H1 (cell line): ENCODE data around the gene KAT5. TPM values are rescaled to one million over a fixed set of nuclear protein-coding genes. Genes with fewer than 3 reads are reported as not detected.
A peak's percentile ranks its signal among the peaks of the same experiment; 100 is the strongest.

Source experiments
- CTCF ChIA-PET: fragments of 300-600 bp; sonication (Branson Sonifier 250); formaldehyde crosslinking; loops from one replicate; lab custom pipeline; 2021; ENCODE audit not compliant: partially characterized antibody; lab: Charles Lee
- POLR2A ChIA-PET: fragments of 300-600 bp; sonication (Branson Sonifier 250); formaldehyde crosslinking; loops from one replicate; lab custom pipeline; 2021; ENCODE audit warnings: inconsistent platforms; ENCODE audit not compliant: partially characterized antibody; lab: Charles Lee
- DNase-seq, 2 experiments: peaks; one replicate each; pipeline versions ENCODE4 v3.0.0 to v3.0.0-alpha.2; 2010 to 2022; ENCODE audit warnings: low spot score in 2 of 2, low read depth in 1 of 2, mixed read lengths in 1 of 2
- FAIRE-seq: peaks from 2 replicates; lab custom pipeline; 2011; peaks lifted over from hg19 to GRCh38; lab: Jason Lieb, UNC
- H2AFZ ChIP-seq: 2 replicates; pipeline ENCODE4 v1.8.1; 2012; ENCODE audit warnings: low read length, inconsistent platforms
- H2AK5ac ChIP-seq: 2 replicates; pipeline ENCODE4 v1.6.1; 2013; ENCODE audit warnings: low read depth, low read length
- H2BK120ac ChIP-seq: replicated peaks from 2 replicates; pipeline ENCODE3; 2013; ENCODE audit warnings: low read depth, low read length, inconsistent platforms
- H2BK12ac ChIP-seq: 2 replicates; pipeline ENCODE4 v1.6.1; 2013; ENCODE audit warnings: low read depth, low read length
- H2BK15ac ChIP-seq: 2 replicates; pipeline ENCODE4 v1.6.1; 2013; ENCODE audit warnings: low read length
- H2BK20ac ChIP-seq: 2 replicates; pipeline ENCODE4 v1.6.1; 2013; ENCODE audit warnings: low read length
- H2BK5ac ChIP-seq: 2 replicates; pipeline ENCODE4 v1.6.1; 2013; ENCODE audit warnings: low read depth, low read length
- H3K14ac ChIP-seq: 2 replicates; pipeline ENCODE4 v1.6.1; 2013; ENCODE audit warnings: inconsistent platforms; ENCODE audit not compliant: insufficient read length
- H3K18ac ChIP-seq: 2 replicates; pipeline ENCODE4 v1.6.1; 2013; ENCODE audit warnings: low read length; ENCODE audit errors: extremely low read depth
- H3K23ac ChIP-seq: 2 replicates; pipeline ENCODE4 v1.6.1; 2013; ENCODE audit warnings: inconsistent platforms; ENCODE audit not compliant: insufficient read length
- H3K23me2 ChIP-seq: 2 replicates; pipeline ENCODE4 v1.6.1; 2013; ENCODE audit warnings: low read depth, low read length
- H3K27ac ChIP-seq: 2 replicates; pipeline ENCODE4 v1.6.1; 2011; ENCODE audit warnings: low read depth, low read length, inconsistent platforms
- H3K27me3 ChIP-seq, 4 experiments: replicated peaks in 1 of 4; 1 replicate in 1 of 4; 2 replicates in 3 of 4; pipeline versions ENCODE4 v1.6.1 to v1.8.1; 2011 to 2013; ENCODE audit warnings: low read length in 3 of 4, mild to moderate bottlenecking in 3 of 4, inconsistent platforms in 2 of 4, mixed read lengths in 2 of 4, moderate library complexity in 1 of 4; ENCODE audit not compliant: control insufficient read depth in 3 of 4, insufficient read depth in 3 of 4; ENCODE audit errors: extremely low read depth in 1 of 4
- H3K36me3 ChIP-seq, 4 experiments: 2 replicates each; pipeline versions ENCODE4 v1.6.1 to v1.8.1; 2011 to 2013; ENCODE audit warnings: mild to moderate bottlenecking in 4 of 4, low read length in 3 of 4, moderate library complexity in 2 of 4, control low read depth in 1 of 4, inconsistent platforms in 1 of 4; ENCODE audit not compliant: insufficient read depth in 4 of 4, control insufficient read depth in 2 of 4
- H3K4ac ChIP-seq: replicated peaks from 2 replicates; pipeline ENCODE3; 2013; ENCODE audit warnings: low read length, low read depth, mixed read lengths, inconsistent platforms; ENCODE audit not compliant: insufficient read length
- H3K4me1 ChIP-seq, 4 experiments: replicated peaks in 1 of 4; 1 replicate in 1 of 4; 2 replicates in 3 of 4; pipeline versions ENCODE4 v1.6.1 to v1.8.1; 2011 to 2013; ENCODE audit warnings: low read length in 3 of 4, inconsistent platforms in 2 of 4, mixed read lengths in 1 of 4; ENCODE audit not compliant: insufficient read depth in 4 of 4, control insufficient read depth in 3 of 4
- H3K4me2 ChIP-seq, 2 experiments: 2 replicates each; pipeline versions ENCODE4 v1.6.1 to v1.8.1; 2011 to 2013; ENCODE audit warnings: low read depth in 2 of 2, low read length in 2 of 2, control low read depth in 1 of 2, inconsistent platforms in 1 of 2, mild to moderate bottlenecking in 1 of 2; ENCODE audit not compliant: insufficient read depth in 1 of 2
- H3K4me3 ChIP-seq, 4 experiments: fragments of 200-600, 300-600 bp in 1 of 4; sonication (generic), shearing (Covaris generic), sonication (Bioruptor Twin) in 1 of 4; 2 replicates each; pipeline versions ENCODE4 v1.5.1 to v1.8.1; 2011 to 2016; ENCODE audit warnings: low read length in 4 of 4, low read depth in 3 of 4, control low read depth in 2 of 4, inconsistent platforms in 2 of 4, mild to moderate bottlenecking in 2 of 4, mixed read lengths in 1 of 4, moderate library complexity in 1 of 4; ENCODE audit not compliant: insufficient read depth in 2 of 4; ENCODE audit errors: extremely low read depth in 1 of 4
- H3K56ac ChIP-seq: replicated peaks from 2 replicates; pipeline ENCODE3; 2013; ENCODE audit warnings: low read depth, mild to moderate bottlenecking, mixed read lengths, low read length, inconsistent platforms; ENCODE audit not compliant: insufficient read length
- H3K79me1 ChIP-seq: 2 replicates; pipeline ENCODE4 v1.6.1; 2013; ENCODE audit warnings: low read depth, low read length, control low read depth
- H3K79me2 ChIP-seq, 2 experiments: 2 replicates each; pipeline versions ENCODE4 v1.6.1 to v1.8.1; 2012 to 2013; ENCODE audit warnings: low read length in 2 of 2, mild to moderate bottlenecking in 2 of 2, inconsistent platforms in 1 of 2; ENCODE audit not compliant: insufficient read depth in 2 of 2, control insufficient read depth in 1 of 2
- H3K9ac ChIP-seq, 4 experiments: replicated peaks in 1 of 4; 1 replicate in 1 of 4; 2 replicates in 3 of 4; pipeline versions ENCODE4 v1.6.1 to v1.8.1; 2011 to 2013; ENCODE audit warnings: low read depth in 3 of 4, low read length in 3 of 4, control low read depth in 2 of 4, mild to moderate bottlenecking in 2 of 4, moderate library complexity in 2 of 4, inconsistent platforms in 1 of 4; ENCODE audit errors: extremely low read depth in 1 of 4
- H3K9me3 ChIP-seq, 2 experiments: 2 replicates each; pipeline versions ENCODE4 v1.6.1 to v1.8.1; 2012 to 2013; ENCODE audit warnings: mild to moderate bottlenecking in 2 of 2, moderate library complexity in 2 of 2, control low read depth in 1 of 2, inconsistent platforms in 1 of 2, low read depth in 1 of 2, low read length in 1 of 2, mixed read lengths in 1 of 2; ENCODE audit not compliant: insufficient read depth in 2 of 2
- H4K20me1 ChIP-seq, 2 experiments: replicated peaks in 1 of 2; 2 replicates each; pipeline versions ENCODE3 to v1.8.1; 2011 to 2013; ENCODE audit warnings: inconsistent platforms in 2 of 2, low read length in 2 of 2, mild to moderate bottlenecking in 1 of 2; ENCODE audit not compliant: insufficient read depth in 2 of 2, control insufficient read depth in 1 of 2
- H4K5ac ChIP-seq: 2 replicates; pipeline ENCODE4 v1.6.1; 2013; ENCODE audit warnings: low read length, low read depth, mixed read lengths, inconsistent platforms; ENCODE audit not compliant: insufficient read length
- H4K8ac ChIP-seq: 2 replicates; pipeline ENCODE4 v1.8.0; 2013; ENCODE audit warnings: mild to moderate bottlenecking, moderate library complexity, low read length, inconsistent platforms; ENCODE audit not compliant: insufficient read depth; ENCODE audit errors: extremely low read depth
- H4K91ac ChIP-seq: replicated peaks from 2 replicates; pipeline ENCODE3; 2013; ENCODE audit warnings: low read length, mixed read lengths, inconsistent platforms; ENCODE audit not compliant: insufficient read length
- ATF2 ChIP-seq: IDR thresholded peaks from 2 replicates; pipeline ENCODE4 v1.6.1; 2012; ENCODE audit warnings: low read length, inconsistent platforms
- ATF3 ChIP-seq: IDR thresholded peaks from 2 replicates; pipeline ENCODE4 v1.6.1; 2011; ENCODE audit warnings: low read depth, mild to moderate bottlenecking, low read length; ENCODE audit not compliant: insufficient read depth
- CHD1 ChIP-seq: IDR thresholded peaks from 2 replicates; pipeline ENCODE4 v1.6.1; 2012; ENCODE audit warnings: low read depth, low read length, improper control_type of control experiment
- CREB1 ChIP-seq: IDR thresholded peaks from 2 replicates; pipeline ENCODE4 v1.6.1; 2012; ENCODE audit warnings: inconsistent platforms
- EP300 ChIP-seq, 2 experiments: IDR thresholded peaks; 1 replicate in 1 of 2; 2 replicates in 1 of 2; pipeline ENCODE4 v1.6.1; 2011 to 2012; ENCODE audit warnings: low read depth in 2 of 2, low read length in 2 of 2, mild to moderate bottlenecking in 2 of 2, borderline replicate concordance in 1 of 2, inconsistent platforms in 1 of 2, moderate library complexity in 1 of 2
- EZH2 ChIP-seq: fragments of 200-600 bp; sonication (generic); IDR thresholded peaks from 2 replicates; pipeline ENCODE4 v1.7.1; 2012; ENCODE audit warnings: low read depth, mild to moderate bottlenecking, moderate library complexity, low read length, inconsistent platforms; ENCODE audit not compliant: severe bottlenecking
- FOSL1 ChIP-seq: IDR thresholded peaks from 2 replicates; pipeline ENCODE4 v1.6.1; 2011; ENCODE audit warnings: mild to moderate bottlenecking, low read depth, low read length, moderate library complexity; ENCODE audit not compliant: insufficient read depth
- JUN ChIP-seq: IDR thresholded peaks from 2 replicates; pipeline ENCODE4 v1.6.1; 2011; ENCODE audit warnings: low read depth, mild to moderate bottlenecking, improper control_type of control experiment, low read length
- SAP30 ChIP-seq: fragments of 300-600 bp; sonication (generic); IDR thresholded peaks from 2 replicates; pipeline ENCODE4 v1.7.1; 2012; ENCODE audit warnings: low read length, moderate library complexity, mild to moderate bottlenecking, inconsistent platforms; ENCODE audit not compliant: insufficient read depth, insufficient replicate concordance
- SP1 ChIP-seq: IDR thresholded peaks from 2 replicates; pipeline ENCODE4 v1.6.1; 2011; ENCODE audit warnings: low read depth, low read length
- TAF1 ChIP-seq: IDR thresholded peaks from 2 replicates; pipeline ENCODE4 v1.6.1; 2011; ENCODE audit warnings: mild to moderate bottlenecking, low read depth, low read length
- TBP ChIP-seq: IDR thresholded peaks from 2 replicates; pipeline ENCODE4 v1.6.1; 2011; ENCODE audit warnings: low read depth, low read length, improper control_type of control experiment
- polyA plus RNA-seq, 7 experiments: library from polyadenylated mRNA; depleted of rRNA in 3 of 7; stranded (reverse) in 5 of 7; unstranded in 2 of 7; fragments of >200 nt in 5 of 7; fragments of 200-250 nt in 2 of 7; gene quantifications; 1 replicate in 5 of 7; 2 replicates in 1 of 7; 4 replicates in 1 of 7; pipeline versions ENCODE4 v1.2.1 to v1.2.3, GENCODE V29; 2011 to 2013; ENCODE audit warnings: missing spikeins in 2 of 7, mixed read lengths in 2 of 7
- total RNA-seq: library from RNA; stranded (reverse); fragmentation: NEBNext Ultra II Directional; extraction: Animal tissue kit (Norgen Biotek cat#: 25700); gene quantifications from 2 replicates; pipeline ENCODE4 v1.2.1, GENCODE V29; 2021

The KAT5 gene
- total and polyA plus RNA-seq, 2 of the 8 experiments (the other 6 are each of a cell fraction or from before 2014, with no cell fraction given): 26.7 to 37.4 TPM

- CTCF ChIA-PET: interaction anchor here (1.2 to 1.9 kb wide), 2 partner anchors 9 to 46 kb away, joined by 3 to 5 read pairs; no protein-coding TSS in a partner anchor
- no peaks in the 10 kb centered on the region for H4K20me1 ChIP-seq
- TF ChIP-seq EP300 (IDR thresholded peaks at IDR 0.05; ENCODE audit: borderline replicate concordance in 1 of 2, low read depth in 2 of 2, low read length in 2 of 2): no peak
- no peak for TF ChIP-seq CREB1
- TF ChIP-seq FOSL1: no peak
- no peak for TF ChIP-seq EZH2
- no peak for TF ChIP-seq TAF1
- no peak for TF ChIP-seq JUN
- no peak for TF ChIP-seq SP1
- no peak for TF ChIP-seq SAP30
- no peak for TF ChIP-seq TBP
- no peak for TF ChIP-seq ATF2
- TF ChIP-seq ATF3: no peak
- TF ChIP-seq CHD1: no peak
Observed at GRCh38 chr11:65672180-65672860, 39.7 kb upstream of the KAT5 start.

More at GRCh38 chr11:65672180-65672860, 39.7 kb upstream of the KAT5 start:
- Histone ChIP-seq H2AFZ (no peak overlapping the region), H3K4me3 (no peak overlapping the region), H4K91ac (no peak overlapping the region), H3K56ac (peak overlapping the region; percentile 46), H4K5ac (no peak overlapping the region), H2BK12ac (no peak overlapping the region), H4K8ac (no peak overlapping the region), H3K9me3 (no peaks in the 10 kb centered on the region), H3K23ac (no peak overlapping the region), H3K27ac (no peak overlapping the region), H3K4me2 (no peak overlapping the region), H3K79me1 (no peaks in the 10 kb centered on the region), H2BK20ac (no peak overlapping the region), H2BK15ac (no peak overlapping the region), H3K27me3 (no peaks in the 10 kb centered on the region), H2BK120ac (no peak overlapping the region), H2BK5ac (no peak overlapping the region), H3K14ac (no peak overlapping the region), H3K4ac (no peak overlapping the region), H2AK5ac (no peak overlapping the region), H3K4me1 (no peaks in the 10 kb centered on the region), H3K23me2 (no peaks in the 10 kb centered on the region), H3K18ac (no peak overlapping the region), H3K9ac (no peak overlapping the region), H3K36me3 (no peaks in the 10 kb centered on the region), H3K79me2 (no peaks in the 10 kb centered on the region)
- DNase-seq (no peak), FAIRE-seq (no peak)
- POLR2A ChIA-PET: no interaction called here
